Osteocyte (in vitro differentiated cells): Measurements from ENCODE around the gene AVEN. TPM values are rescaled to one million over a fixed set of nuclear protein-coding genes. Genes with fewer than 3 reads are reported as not detected.

Experiments
- DNase-seq: peaks from one replicate; pipeline ENCODE4 v3.0.0; 2021; ENCODE audit warnings: mixed read lengths; ENCODE audit not compliant: unreplicated experiment; ENCODE audit errors: extremely low spot score
- H3K27ac Mint-ChIP-seq: one replicate; pipeline ENCODE4 v1.8.0; 2021; ENCODE audit warnings: mild to moderate bottlenecking, mixed read lengths; ENCODE audit not compliant: unreplicated experiment
- H3K27me3 Mint-ChIP-seq: one replicate; pipeline ENCODE4 v1.8.0; 2021; ENCODE audit warnings: mixed read lengths; ENCODE audit not compliant: unreplicated experiment
- H3K36me3 Mint-ChIP-seq: one replicate; pipeline ENCODE4 v1.8.0; 2021; ENCODE audit warnings: mixed read lengths; ENCODE audit not compliant: unreplicated experiment
- H3K4me1 Mint-ChIP-seq: one replicate; pipeline ENCODE4 v1.8.0; 2021; ENCODE audit warnings: mixed read lengths; ENCODE audit not compliant: unreplicated experiment
- H3K4me3 Mint-ChIP-seq: one replicate; pipeline ENCODE4 v1.8.0; 2021; ENCODE audit warnings: mild to moderate bottlenecking, moderate library complexity, mixed read lengths; ENCODE audit not compliant: unreplicated experiment
- H3K9me3 Mint-ChIP-seq: one replicate; pipeline ENCODE4 v1.8.0; 2021; ENCODE audit warnings: mixed read lengths; ENCODE audit not compliant: unreplicated experiment
- total RNA-seq: library from RNA; stranded (reverse); gene quantifications from 2 replicates; pipeline ENCODE4 v1.2.1, GENCODE V29; 2021
- TF ChIP-seq, protein P1 (sequence below): fragments of 200-600 bp; sonication (generic); IDR thresholded peaks from 2 replicates; pipeline ENCODE4 v1.5.0; 2021; ENCODE audit warnings: antibody characterized with exemption, mild to moderate bottlenecking, moderate library complexity

The AVEN gene
- total RNA-seq, 1 donor from 2014 or later = 12.5 TPM

DNA sequence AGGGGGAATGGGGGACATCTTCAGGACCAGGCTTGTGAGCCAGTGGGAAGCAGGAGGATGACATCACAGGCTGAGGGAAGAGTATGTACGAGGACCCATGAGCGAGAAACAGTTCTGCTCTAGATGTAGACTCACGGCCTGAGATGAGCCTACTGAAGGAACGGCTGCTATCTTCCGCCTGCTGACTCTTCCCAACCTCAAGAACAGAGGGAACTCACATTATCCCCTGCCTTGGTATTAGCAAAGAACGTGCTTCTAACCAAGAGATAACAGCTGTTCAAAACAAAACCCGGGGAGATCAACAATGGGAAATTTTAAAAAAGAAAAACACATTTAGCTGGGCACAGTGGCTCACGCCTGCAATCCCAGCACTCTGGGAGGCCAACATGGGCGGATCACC lies 25.3 kb downstream of the AVEN start:
- peaks cover 5% of the 10 kb centered on the region for H3K36me3 Mint-ChIP-seq
- H3K27ac Mint-ChIP-seq = no peak overlapping the region
- no peaks in the 10 kb centered on the region for H3K9me3 Mint-ChIP-seq
- H3K4me3 Mint-ChIP-seq = no peak overlapping the region
- DNase-seq = no peak
- no peaks in the 10 kb centered on the region for H3K27me3 Mint-ChIP-seq
- peaks cover 33% of the 10 kb centered on the region for H3K4me1 Mint-ChIP-seq
- TF ChIP-seq, protein P1, sequence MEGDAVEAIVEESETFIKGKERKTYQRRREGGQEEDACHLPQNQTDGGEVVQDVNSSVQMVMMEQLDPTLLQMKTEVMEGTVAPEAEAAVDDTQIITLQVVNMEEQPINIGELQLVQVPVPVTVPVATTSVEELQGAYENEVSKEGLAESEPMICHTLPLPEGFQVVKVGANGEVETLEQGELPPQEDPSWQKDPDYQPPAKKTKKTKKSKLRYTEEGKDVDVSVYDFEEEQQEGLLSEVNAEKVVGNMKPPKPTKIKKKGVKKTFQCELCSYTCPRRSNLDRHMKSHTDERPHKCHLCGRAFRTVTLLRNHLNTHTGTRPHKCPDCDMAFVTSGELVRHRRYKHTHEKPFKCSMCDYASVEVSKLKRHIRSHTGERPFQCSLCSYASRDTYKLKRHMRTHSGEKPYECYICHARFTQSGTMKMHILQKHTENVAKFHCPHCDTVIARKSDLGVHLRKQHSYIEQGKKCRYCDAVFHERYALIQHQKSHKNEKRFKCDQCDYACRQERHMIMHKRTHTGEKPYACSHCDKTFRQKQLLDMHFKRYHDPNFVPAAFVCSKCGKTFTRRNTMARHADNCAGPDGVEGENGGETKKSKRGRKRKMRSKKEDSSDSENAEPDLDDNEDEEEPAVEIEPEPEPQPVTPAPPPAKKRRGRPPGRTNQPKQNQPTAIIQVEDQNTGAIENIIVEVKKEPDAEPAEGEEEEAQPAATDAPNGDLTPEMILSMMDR = no peak

DNA sequence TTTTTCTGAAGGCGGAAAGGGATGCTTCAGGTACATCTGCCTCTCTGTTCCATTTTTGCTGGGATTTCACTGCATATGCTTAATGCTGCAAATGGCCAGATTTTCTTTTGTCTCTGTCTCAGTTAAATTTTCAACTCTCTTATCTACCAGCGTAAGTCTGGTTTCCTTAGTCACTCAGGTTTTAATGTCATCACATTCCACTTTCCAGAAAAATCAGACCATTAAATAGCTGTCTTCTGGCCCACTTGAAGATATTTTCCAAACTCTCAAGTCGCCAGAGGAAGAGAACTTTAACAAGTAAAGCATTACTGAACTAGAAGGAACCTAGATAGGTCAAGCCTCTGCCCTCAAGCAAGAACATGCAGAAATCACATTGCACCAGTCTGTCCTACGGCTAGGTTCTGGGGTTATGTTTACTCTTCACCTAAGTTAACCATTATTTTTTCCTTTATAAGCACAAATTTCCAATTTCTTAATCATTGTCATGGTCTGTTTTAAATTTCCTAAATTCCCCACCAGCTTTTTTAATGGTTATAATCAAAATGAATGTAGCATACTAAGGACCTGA lies 26.5 kb downstream of the AVEN start:
- DNase-seq = no peak
- no peaks in the 10 kb centered on the region for H3K9me3 Mint-ChIP-seq
- H3K36me3 Mint-ChIP-seq = no peaks in the 10 kb centered on the region
- H3K4me3 Mint-ChIP-seq = no peak overlapping the region
- H3K4me1 Mint-ChIP-seq = peaks cover 36% of the 10 kb centered on the region
- no peak overlapping the region for H3K27ac Mint-ChIP-seq
- H3K27me3 Mint-ChIP-seq = no peaks in the 10 kb centered on the region
- TF ChIP-seq, protein P1 = no peak

DNA sequence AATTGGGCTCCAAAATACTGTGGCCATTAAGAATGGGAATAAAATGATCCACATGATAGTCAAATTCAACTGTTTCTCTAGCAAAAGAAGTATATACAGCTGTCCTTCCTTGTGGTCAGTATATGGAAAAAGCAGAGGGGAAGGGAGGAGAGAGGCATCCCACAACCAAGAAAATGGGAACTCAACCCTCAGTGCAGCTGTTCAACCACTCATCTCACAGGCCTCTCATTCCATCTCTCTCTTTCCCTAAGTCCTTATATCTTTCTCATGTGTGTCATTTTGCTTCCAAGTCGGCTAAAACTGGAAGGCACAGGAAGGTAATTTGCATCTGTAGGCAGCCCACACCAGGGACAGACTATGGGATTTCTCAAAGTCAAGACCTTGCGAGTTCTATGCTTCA lies 27.5 kb downstream of the AVEN start:
- no peaks in the 10 kb centered on the region for H3K9me3 Mint-ChIP-seq
- H3K36me3 Mint-ChIP-seq = no peaks in the 10 kb centered on the region
- H3K27me3 Mint-ChIP-seq = no peaks in the 10 kb centered on the region
- TF ChIP-seq, protein P1 = no peak
- H3K27ac Mint-ChIP-seq = no peak overlapping the region
- H3K4me3 Mint-ChIP-seq = no peak overlapping the region
- H3K4me1 Mint-ChIP-seq = peaks cover 37% of the 10 kb centered on the region
- DNase-seq = no peak

DNA sequence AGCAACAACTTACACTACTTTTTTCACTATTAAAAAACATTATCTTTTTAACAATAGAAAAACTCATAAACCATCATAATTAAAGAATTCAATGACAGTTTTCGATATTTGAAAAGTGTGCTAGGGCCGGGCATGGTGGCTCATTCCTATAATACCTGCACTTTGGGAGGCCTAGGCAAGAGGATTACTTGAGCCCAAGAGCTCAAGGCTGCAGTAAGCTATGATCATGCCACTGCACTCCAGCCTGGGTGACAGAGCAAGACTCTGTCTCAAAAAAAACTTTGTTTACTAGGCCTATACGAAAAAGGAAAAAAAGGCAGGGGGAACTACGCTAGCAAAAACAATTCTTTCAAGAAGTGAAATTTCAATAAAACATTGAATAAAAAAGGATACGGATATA lies 28.1 kb downstream of the AVEN start:
- no peak for DNase-seq
- H3K4me3 Mint-ChIP-seq = no peak overlapping the region
- no peaks in the 10 kb centered on the region for H3K9me3 Mint-ChIP-seq
- H3K36me3 Mint-ChIP-seq = no peaks in the 10 kb centered on the region
- TF ChIP-seq, protein P1 = no peak
- no peak overlapping the region for H3K27ac Mint-ChIP-seq
- peaks cover 34% of the 10 kb centered on the region for H3K4me1 Mint-ChIP-seq
- no peaks in the 10 kb centered on the region for H3K27me3 Mint-ChIP-seq

DNA sequence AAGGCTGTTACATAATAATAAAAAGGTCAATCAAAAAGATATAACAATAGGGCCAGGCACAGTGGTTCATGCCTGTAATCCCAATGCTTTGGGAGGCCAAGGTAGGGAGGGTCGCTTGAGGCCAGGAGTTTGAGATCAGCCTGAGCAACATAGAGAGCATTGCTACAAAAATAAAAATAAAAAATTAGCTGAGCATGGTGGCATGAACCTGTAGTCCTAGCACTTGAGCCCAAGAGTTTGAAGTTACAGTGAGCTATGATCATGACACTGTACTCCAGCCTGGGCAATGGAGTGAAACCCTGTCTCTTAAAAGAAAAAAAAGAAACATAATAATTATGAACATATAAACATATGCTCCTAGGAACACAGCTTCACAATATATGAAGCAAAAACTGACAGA lies 29.3 kb downstream of the AVEN start:
- H3K36me3 Mint-ChIP-seq = no peaks in the 10 kb centered on the region
- H3K4me3 Mint-ChIP-seq = no peak overlapping the region
- TF ChIP-seq, protein P1 = no peak
- no peak overlapping the region for H3K27ac Mint-ChIP-seq
- peaks cover 24% of the 10 kb centered on the region for H3K4me1 Mint-ChIP-seq
- no peaks in the 10 kb centered on the region for H3K9me3 Mint-ChIP-seq
- DNase-seq = no peak
- H3K27me3 Mint-ChIP-seq = no peaks in the 10 kb centered on the region
